GM21360 (cell line): ENCODE results near the gene ZCCHC8.

ENCODE experiments used
- ATAC-seq: cut with Tn5 transposase; IDR thresholded peaks from one replicate; pipeline ENCODE4 v1.9.1; 2021; ENCODE audit warnings: mild to moderate bottlenecking, moderate library complexity; ENCODE audit not compliant: unreplicated experiment

Gene ZCCHC8

GRCh38 chr12:122500685-122501488 is at the start of gene ZCCHC8:
Gene ZCCHC8 (minus strand): TSS chr12:122500932. CDS start chr12:122500840, 92 bp downstream.
- peak; percentile 80 for ATAC-seq

- ATAC-seq, result no peak
Observed at GRCh38 chr12:122547330-122547729, 46.6 kb upstream of the ZCCHC8 start.

GRCh38 chr12:122545855-122546254 is 45.1 kb upstream of the ZCCHC8 start:
- ATAC-seq, result no peak

- no peak for ATAC-seq
Observed at GRCh38 chr12:122544537-122544936, 43.8 kb upstream of the ZCCHC8 start.

- ATAC-seq, result no peak
Observed at GRCh38 chr12:122538496-122538895, 37.8 kb upstream of the ZCCHC8 start.

GRCh38 chr12:122537021-122537420 is 36.3 kb upstream of the ZCCHC8 start:
- no peak for ATAC-seq

GRCh38 chr12:122533856-122534255 is 33.1 kb upstream of the ZCCHC8 start:
- no peak for ATAC-seq

- ATAC-seq, result no peak
Observed at GRCh38 chr12:122528992-122529391, 28.3 kb upstream of the ZCCHC8 start.

- no peak for ATAC-seq
Observed at GRCh38 chr12:122528582-122528981, 27.9 kb upstream of the ZCCHC8 start.

GRCh38 chr12:122527478-122527944 is 26.8 kb upstream of the ZCCHC8 start:
- no peak for ATAC-seq

- peak; percentile 89 for ATAC-seq
Observed at GRCh38 chr12:122526683-122527477, 26.1 kb upstream of the ZCCHC8 start, which contains the start of the genes KNTC1 and RSRC2. Gene KNTC1 (plus strand): TSS chr12:122527249. CDS start chr12:122530064, 2,815 bp downstream. Gene RSRC2 (minus strand): TSS chr12:122526936. CDS start chr12:122526853, 83 bp downstream.

GRCh38 chr12:122523846-122524718 is 23.4 kb upstream of the ZCCHC8 start:
- ATAC-seq, result no peak

GRCh38 chr12:122523280-122523679 is 22.5 kb upstream of the ZCCHC8 start:
- no peak for ATAC-seq

GRCh38 chr12:122520676-122521075 is 19.9 kb upstream of the ZCCHC8 start:
- no peak for ATAC-seq

- no peak for ATAC-seq
Observed at GRCh38 chr12:122519418-122519817, 18.7 kb upstream of the ZCCHC8 start.

- ATAC-seq, result no peak
Observed at GRCh38 chr12:122518908-122519307, 18.2 kb upstream of the ZCCHC8 start.

- ATAC-seq, result no peak
Observed at GRCh38 chr12:122517877-122518276, 17.1 kb upstream of the ZCCHC8 start.

- no peak for ATAC-seq
Observed at GRCh38 chr12:122516544-122517361, 16.0 kb upstream of the ZCCHC8 start.

- ATAC-seq, result no peak
Observed at GRCh38 chr12:122515275-122515674, 14.5 kb upstream of the ZCCHC8 start.

- ATAC-seq, result no peak
Observed at GRCh38 chr12:122513660-122514059, 12.9 kb upstream of the ZCCHC8 start.
